Fibroblast of villous mesenchyme (primary cell): Measurements from ENCODE around the gene PUSL1. TPM values are rescaled to one million over a fixed set of nuclear protein-coding genes. Genes with fewer than 3 reads are reported as not detected.
A peak's percentile ranks its signal among the peaks of the same experiment; 100 is the strongest.

Experiments used
- DNase-seq: peaks from one replicate; pipeline ENCODE4 v3.0.0-alpha.2; 2010; ENCODE audit warnings: low read depth
- H3K4me3 ChIP-seq: 2 replicates; pipeline ENCODE4 v1.5.1; 2011; ENCODE audit warnings: low read depth, mild to moderate bottlenecking, low read length
- CTCF ChIP-seq: IDR thresholded peaks from 2 replicates; pipeline ENCODE4 v1.5.1; 2012; ENCODE audit warnings: low read depth, mild to moderate bottlenecking, low read length; ENCODE audit not compliant: insufficient read depth
- total RNA-seq: library from RNA; depleted of rRNA; stranded (reverse); fragments of >200 nt; gene quantifications from 2 replicates; pipeline ENCODE4 v1.2.3, GENCODE V29; 2012

Gene PUSL1
- total RNA-seq, 1 donor = 25.0 TPM

GRCh38 chr1:1262758-1263157 lies 45.6 kb upstream of the PUSL1 start:
- no peak for TF ChIP-seq CTCF
- H3K4me3 ChIP-seq = no peak overlapping the region
- no peak for DNase-seq

- H3K4me3 ChIP-seq = no peak overlapping the region
- TF ChIP-seq CTCF = no peak
- no peak for DNase-seq
These were observed 44.4 kb upstream of the PUSL1 start for GRCh38 chr1:1264026-1264425.

GRCh38 chr1:1264868-1265272 lies 43.5 kb upstream of the PUSL1 start:
- DNase-seq = peak; percentile 96
- peak; percentile 54 for TF ChIP-seq CTCF
- no peak overlapping the region for H3K4me3 ChIP-seq

GRCh38 chr1:1267488-1268283 lies 40.7 kb upstream of the PUSL1 start:
- no peak for DNase-seq
- no peak for TF ChIP-seq CTCF
- no peak overlapping the region for H3K4me3 ChIP-seq

- H3K4me3 ChIP-seq = no peak overlapping the region
- no peak for TF ChIP-seq CTCF
- DNase-seq = no peak
These were observed 40.1 kb upstream of the PUSL1 start for GRCh38 chr1:1268284-1268682.

- peak; percentile 66 for DNase-seq
- H3K4me3 ChIP-seq = peak overlapping the region; percentile 33
- TF ChIP-seq CTCF = no peak
These were observed 37.6 kb upstream of the PUSL1 start for GRCh38 chr1:1270813-1271212.
